ENCODE results near the gene MED8.
"Not testable (repeated sequence)": the region's sequence is repeated elsewhere in the genome, so short reads cannot be mapped to it uniquely, and the experiment has no call there.

Gene MED8

GRCh38 chr1:43373066-43373940, 16.3 kb downstream of the MED8 start:
- no peak for DNase-seq
- peaks cover 4% of the 10 kb centered on the region; the same call in 1 of the 2 replicates for H3K4me1 ChIP-seq (ENCODE audit: low read length)

GRCh38 chr1:43372172-43372571, 17.4 kb downstream of the MED8 start:
- H3K4me3 ChIP-seq (ENCODE audit: low read length) = no peak overlapping the region
- H3K79me2 ChIP-seq (ENCODE audit: low read length) = peaks cover 11% of the 10 kb centered on the region
- H3F3A ChIP-seq (ENCODE audit: insufficient read depth, low read length) = peaks cover 6% of the 10 kb centered on the region; the same call in 1 of the 2 replicates
- H4K20me1 ChIP-seq (ENCODE audit: insufficient read depth, low read length) = no peaks in the 10 kb centered on the region
- no peak overlapping the region for H3K4me2 ChIP-seq (ENCODE audit: low read depth, low read length)
- DNase-seq = no peak
- H2AFZ ChIP-seq (ENCODE audit: low read length) = no peak overlapping the region
- H3K9ac ChIP-seq (ENCODE audit: low read length) = no peak overlapping the region
- no peaks in the 10 kb centered on the region for H3K36me3 ChIP-seq (replicated peaks; ENCODE audit: insufficient read depth, low read length)
- H3K27me3 ChIP-seq (replicated peaks; ENCODE audit: insufficient read depth, low read length) = no peaks in the 10 kb centered on the region
- H3K9me2 ChIP-seq (replicated peaks; ENCODE audit: insufficient read depth, low read length) = no peaks in the 10 kb centered on the region
- no peaks in the 10 kb centered on the region for H3K9me3 ChIP-seq (replicated peaks; ENCODE audit: insufficient read depth, low read length)
- H3K4me1 ChIP-seq (ENCODE audit: low read length) = peaks cover 4% of the 10 kb centered on the region; the same call in 1 of the 2 replicates
- TF ChIP-seq EZH2phosphoT487 (IDR thresholded peaks at IDR 0.05; ENCODE audit: low read length) (no peak), CTCF (IDR thresholded peaks at IDR 0.05; ENCODE audit: low read length) (no peak), EZH2 (optimal IDR thresholded peaks at IDR 0.05; ENCODE audit: low read depth, low read length) (no peak)
- no peak overlapping the region for H3K27ac ChIP-seq (ENCODE audit: low read length)

More at GRCh38 chr1:43373066-43373940, 16.3 kb downstream of the MED8 start:
- Histone ChIP-seq H3K27me3 (replicated peaks; ENCODE audit: insufficient read depth, low read length) (no peaks in the 10 kb centered on the region), H4K20me1 (ENCODE audit: insufficient read depth, low read length) (no peaks in the 10 kb centered on the region), H3K9me2 (replicated peaks; ENCODE audit: insufficient read depth, low read length) (no peaks in the 10 kb centered on the region), H3K9ac (ENCODE audit: low read length) (no peak overlapping the region), H3K27ac (ENCODE audit: low read length) (no peak overlapping the region), H3F3A (ENCODE audit: insufficient read depth, low read length) (peaks cover 4% of the 10 kb centered on the region; the same call in 1 of the 2 replicates), H3K4me3 (ENCODE audit: low read length) (no peak overlapping the region), H3K4me2 (ENCODE audit: low read depth, low read length) (no peak overlapping the region), H3K9me3 (replicated peaks; ENCODE audit: insufficient read depth, low read length) (no peaks in the 10 kb centered on the region), H3K79me2 (ENCODE audit: low read length) (peaks cover 5% of the 10 kb centered on the region), H2AFZ (ENCODE audit: low read length) (no peak overlapping the region), H3K36me3 (replicated peaks; ENCODE audit: insufficient read depth, low read length) (no peaks in the 10 kb centered on the region)
- no peak for TF ChIP-seq EZH2 (optimal IDR thresholded peaks at IDR 0.05; ENCODE audit: low read depth, low read length)
- no peak for TF ChIP-seq CTCF (IDR thresholded peaks at IDR 0.05; ENCODE audit: low read length)
- no peak for TF ChIP-seq EZH2phosphoT487 (IDR thresholded peaks at IDR 0.05; ENCODE audit: low read length)

GRCh38 chr1:43370564-43370963, 19.0 kb downstream of the MED8 start:
- no peak for DNase-seq
- no peaks in the 10 kb centered on the region for H3K9me3 ChIP-seq (replicated peaks; ENCODE audit: insufficient read depth, low read length)
- TF ChIP-seq EZH2 (optimal IDR thresholded peaks at IDR 0.05; ENCODE audit: low read depth, low read length) (no peak), EZH2phosphoT487 (IDR thresholded peaks at IDR 0.05; ENCODE audit: low read length) (no peak), CTCF (IDR thresholded peaks at IDR 0.05; ENCODE audit: low read length) (no peak)
- H3F3A ChIP-seq (ENCODE audit: insufficient read depth, low read length) = peaks cover 6% of the 10 kb centered on the region; the same call in 1 of the 2 replicates
- no peaks in the 10 kb centered on the region for H4K20me1 ChIP-seq (ENCODE audit: insufficient read depth, low read length)
- H3K9me2 ChIP-seq (replicated peaks; ENCODE audit: insufficient read depth, low read length) = no peaks in the 10 kb centered on the region
- no peak overlapping the region for H3K9ac ChIP-seq (ENCODE audit: low read length)
- H3K27me3 ChIP-seq (replicated peaks; ENCODE audit: insufficient read depth, low read length) = no peaks in the 10 kb centered on the region
- peaks cover 27% of the 10 kb centered on the region for H3K79me2 ChIP-seq (ENCODE audit: low read length)
- H3K27ac ChIP-seq (ENCODE audit: low read length) = no peak overlapping the region
- H3K4me2 ChIP-seq (ENCODE audit: low read depth, low read length) = no peak overlapping the region
- H3K4me1 ChIP-seq (ENCODE audit: low read length) = peaks cover 12% of the 10 kb centered on the region
- no peak overlapping the region for H3K4me3 ChIP-seq (ENCODE audit: low read length)
- no peak overlapping the region for H2AFZ ChIP-seq (ENCODE audit: low read length)
- no peaks in the 10 kb centered on the region for H3K36me3 ChIP-seq (replicated peaks; ENCODE audit: insufficient read depth, low read length)

GRCh38 chr1:43369779-43370178, 19.8 kb downstream of the MED8 start:
- not testable (repeated sequence) for H4K20me1 ChIP-seq (ENCODE audit: insufficient read depth, low read length); H2AFZ ChIP-seq (ENCODE audit: low read length); H3K27me3 ChIP-seq (replicated peaks; ENCODE audit: insufficient read depth, low read length); DNase-seq; H3K9me3 ChIP-seq (replicated peaks; ENCODE audit: insufficient read depth, low read length); H3K36me3 ChIP-seq (replicated peaks; ENCODE audit: insufficient read depth, low read length); H3K4me2 ChIP-seq (ENCODE audit: low read depth, low read length); H3K9me2 ChIP-seq (replicated peaks; ENCODE audit: insufficient read depth, low read length); H3K9ac ChIP-seq (ENCODE audit: low read length); H3K4me3 ChIP-seq (ENCODE audit: low read length); H3F3A ChIP-seq (ENCODE audit: insufficient read depth, low read length); H3K27ac ChIP-seq (ENCODE audit: low read length)
- Histone ChIP-seq H3K79me2 (ENCODE audit: low read length) (peaks cover 34% of the 10 kb centered on the region), H3K4me1 (ENCODE audit: low read length) (peaks cover 12% of the 10 kb centered on the region)
